Left kidney (tissue), 2 donors: Measurements from ENCODE around the gene ERCC4. TPM values are rescaled to one million over a fixed set of nuclear protein-coding genes. Genes with fewer than 3 reads are reported as not detected.

Experiments
- DNase-seq: peaks from one replicate; pipeline ENCODE4 v3.0.0-alpha.2; 2013
- polyA plus RNA-seq: library from polyadenylated mRNA; unstranded; fragments of 120-200 nt; gene quantifications from one replicate; pipeline ENCODE4 v1.2.1, GENCODE V29; 2013; ENCODE audit not compliant: insufficient read length

ERCC4 gene
- polyA plus RNA-seq, 1 donor, result 21.4 TPM

DNA sequence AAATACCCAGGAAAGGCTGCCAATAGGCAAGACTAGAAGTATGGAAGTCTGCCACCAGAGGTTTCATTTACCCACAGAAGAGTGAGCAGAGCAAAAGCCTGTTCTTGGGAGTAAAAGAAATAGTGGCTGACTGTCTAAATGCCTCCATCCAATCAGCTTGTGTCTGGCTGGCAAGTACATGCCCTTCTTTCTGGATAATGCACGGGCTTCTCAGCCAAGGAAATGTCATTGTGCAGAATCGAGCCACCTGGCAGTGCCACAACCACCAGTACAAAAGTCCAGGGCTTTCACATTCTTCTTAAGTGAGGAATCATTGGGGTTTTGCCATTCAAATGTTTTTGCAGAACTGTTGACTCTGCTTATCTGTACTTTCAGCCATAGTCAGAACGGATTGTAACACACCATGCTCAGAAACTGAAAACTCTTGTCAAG, 10.1 kb upstream of the ERCC4 start:
- DNase-seq, result no peak

DNA sequence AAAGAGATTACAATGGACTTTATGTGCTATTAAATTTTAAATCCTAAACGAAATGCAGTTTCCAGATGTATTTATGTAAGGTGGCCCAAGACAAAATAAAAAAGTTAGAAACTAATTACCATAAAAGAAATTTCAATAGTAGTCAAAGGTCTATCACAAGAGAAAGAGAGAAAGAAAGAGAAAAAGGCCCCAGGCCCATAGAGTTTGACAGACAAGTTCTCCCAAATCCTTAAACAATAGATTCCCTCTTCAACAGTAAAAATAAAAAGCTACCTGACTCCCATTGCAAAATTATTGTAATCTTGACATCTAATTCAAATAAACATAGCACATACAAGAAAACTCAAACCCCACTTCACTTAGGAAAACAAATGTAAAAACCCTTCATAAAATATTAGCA, 8.6 kb upstream of the ERCC4 start:
- no peak for DNase-seq

DNA sequence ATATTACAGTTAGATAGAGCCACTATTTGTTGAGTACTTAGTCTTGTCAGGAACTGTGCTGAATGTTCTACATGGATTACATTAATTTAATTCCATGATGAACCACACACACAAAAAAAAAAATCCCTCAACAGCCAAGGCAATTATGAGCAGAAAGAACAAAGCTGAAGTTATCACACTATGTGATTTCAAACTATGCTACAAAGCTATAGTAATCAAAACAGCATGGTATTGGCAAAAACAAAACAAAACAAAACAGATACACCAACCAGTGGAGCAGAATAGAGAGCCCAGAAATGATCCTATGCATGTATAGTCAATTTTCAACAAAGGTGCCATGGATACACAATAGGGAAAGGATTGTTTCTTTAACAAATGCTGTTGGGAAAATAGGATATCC, 8.1 kb upstream of the ERCC4 start:
- no peak for DNase-seq

DNA sequence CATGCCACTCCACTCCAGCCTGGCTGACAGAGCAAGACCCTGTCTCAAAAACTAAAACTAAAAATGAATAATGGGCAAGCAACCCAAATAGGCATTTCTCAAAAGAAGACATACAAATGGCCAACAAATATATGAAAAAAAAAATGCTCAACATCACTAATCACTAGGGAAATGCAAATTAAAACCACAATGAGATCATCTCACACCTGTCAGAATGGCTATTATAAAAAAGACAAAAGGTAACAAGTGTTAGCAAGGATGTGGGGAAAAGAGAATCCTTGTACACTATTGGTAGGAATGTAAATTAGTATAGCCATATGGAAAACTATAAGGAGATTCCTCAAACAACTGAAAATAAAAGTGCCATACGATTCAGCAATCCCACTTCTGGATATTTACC, 7.1 kb upstream of the ERCC4 start:
- no peak for DNase-seq

DNA sequence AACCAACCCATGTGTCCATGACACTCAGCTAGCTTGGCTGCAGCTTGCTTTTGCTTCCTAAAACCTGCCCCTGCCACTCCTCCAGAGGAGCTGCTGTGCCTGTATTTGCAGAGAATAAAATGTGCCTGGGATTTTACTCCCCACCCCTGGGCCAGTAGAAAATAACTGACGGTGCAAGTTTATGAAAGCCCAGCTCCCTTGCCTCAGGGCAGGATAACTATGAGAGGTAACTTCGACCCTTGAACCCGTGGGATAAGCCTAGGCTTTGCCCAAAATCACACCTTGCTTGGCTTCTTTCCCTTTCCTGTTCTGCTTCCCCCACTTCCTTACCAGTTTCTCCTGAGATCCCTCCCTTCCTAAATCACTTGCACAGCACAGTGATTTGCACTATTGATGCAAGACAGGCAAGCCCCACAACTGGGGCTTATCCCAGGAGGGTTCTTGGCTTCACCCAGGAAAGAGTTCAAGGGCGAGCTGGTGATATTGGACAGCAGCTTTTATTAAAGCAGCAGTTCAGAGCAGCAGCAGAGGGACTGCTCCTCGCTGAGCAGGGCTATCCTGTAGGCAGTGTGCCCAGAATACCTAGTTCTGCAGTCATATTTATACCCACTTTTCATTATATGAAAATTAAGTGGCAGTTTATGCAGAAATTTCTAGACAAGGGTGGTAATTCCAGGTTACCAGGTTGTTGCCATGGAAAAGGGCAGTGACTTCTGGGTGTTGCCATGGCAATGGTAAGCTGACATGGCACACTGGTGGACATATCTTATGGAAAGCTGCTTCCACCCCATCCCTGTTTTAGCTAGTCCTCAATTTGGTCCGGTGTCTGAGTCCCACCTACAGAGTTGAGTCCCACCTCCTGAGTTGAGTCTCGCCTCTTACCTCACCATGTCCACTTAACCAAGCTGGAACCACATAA, 6.3 kb upstream of the ERCC4 start:
- no peak for DNase-seq

DNA sequence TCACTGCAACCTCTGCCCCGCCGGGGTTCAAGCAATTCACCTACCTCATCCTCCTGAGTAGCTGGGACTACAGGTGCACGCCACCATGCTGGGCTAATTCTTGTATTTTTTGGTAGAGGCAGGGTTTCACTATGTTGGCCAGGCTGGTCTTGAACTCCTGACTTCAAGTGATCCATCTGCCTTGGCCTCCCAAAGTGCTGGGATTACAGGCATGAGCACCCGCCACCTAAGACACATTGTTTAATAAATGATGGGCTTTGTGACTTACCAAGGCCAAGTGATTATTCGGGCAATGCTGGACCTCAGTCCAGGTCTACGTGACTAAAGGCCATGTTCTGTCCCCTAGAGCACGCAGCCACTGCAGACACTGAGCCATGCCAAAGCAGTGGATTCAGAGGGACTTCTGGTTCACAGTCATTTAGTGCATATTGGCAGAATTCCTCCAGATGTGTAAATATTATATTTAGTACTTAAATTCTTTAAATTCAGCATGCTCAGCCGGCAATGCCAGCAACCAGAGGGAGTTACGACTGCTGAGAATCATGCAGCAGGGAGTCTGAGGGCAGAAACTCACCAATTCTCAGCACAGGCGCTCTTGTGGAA, 4.8 kb upstream of the ERCC4 start:
- DNase-seq, result no peak

DNA sequence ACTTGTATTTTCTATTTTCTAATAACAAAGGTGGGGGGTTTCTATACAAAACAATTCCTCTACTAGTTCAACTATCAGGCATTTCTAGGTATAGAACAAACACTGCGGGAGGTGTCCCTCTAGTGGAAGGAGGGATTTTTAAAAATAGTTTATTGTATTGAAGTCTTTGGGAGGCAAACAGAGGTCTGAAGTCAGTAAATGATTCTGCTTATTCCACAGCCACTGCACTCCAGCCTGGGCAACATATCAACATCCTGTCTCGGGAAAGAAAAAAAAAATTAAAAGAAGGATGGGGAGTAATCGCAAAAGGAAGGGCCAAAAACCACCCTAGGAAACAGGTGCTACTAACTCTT, 648 bp upstream of the ERCC4 start:
- DNase-seq, result peak; percentile 37

DNA sequence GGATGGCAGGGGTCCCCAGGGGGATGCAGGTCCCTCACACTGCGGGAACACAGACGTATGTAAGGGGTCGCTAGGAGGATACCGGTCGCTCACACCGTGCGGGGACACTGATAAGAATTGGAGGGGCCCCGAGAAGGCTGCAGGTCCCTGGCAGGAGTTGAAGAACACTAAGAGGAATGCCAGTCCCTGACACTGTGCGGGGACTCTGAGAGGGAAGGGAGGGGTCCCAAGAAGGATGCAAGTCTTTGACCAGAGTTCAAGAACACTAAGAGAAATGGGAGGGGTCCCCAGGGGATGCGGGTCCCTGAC, 510 bp downstream of the ERCC4 start:
- DNase-seq, result no peak

DNA sequence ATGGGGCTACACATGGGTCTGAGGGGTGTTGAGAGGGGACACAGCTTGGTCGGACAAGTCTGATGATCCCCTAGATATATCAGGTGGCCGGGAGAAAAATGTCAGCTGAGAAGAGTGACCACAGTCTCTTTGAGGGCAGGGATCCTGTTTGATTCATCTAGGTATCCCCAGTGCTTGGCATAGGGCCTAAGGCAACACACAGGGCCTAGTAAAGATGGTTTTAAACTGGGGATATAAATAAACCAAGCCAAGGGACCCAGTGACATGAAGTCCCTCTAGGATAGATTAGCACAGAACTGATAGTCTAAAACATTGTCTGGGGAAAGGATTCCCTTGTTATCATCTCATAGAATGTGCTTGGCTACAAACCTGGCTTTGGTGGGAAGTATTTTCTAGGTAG, 1.4 kb downstream of the ERCC4 start:
- DNase-seq, result no peak

DNA sequence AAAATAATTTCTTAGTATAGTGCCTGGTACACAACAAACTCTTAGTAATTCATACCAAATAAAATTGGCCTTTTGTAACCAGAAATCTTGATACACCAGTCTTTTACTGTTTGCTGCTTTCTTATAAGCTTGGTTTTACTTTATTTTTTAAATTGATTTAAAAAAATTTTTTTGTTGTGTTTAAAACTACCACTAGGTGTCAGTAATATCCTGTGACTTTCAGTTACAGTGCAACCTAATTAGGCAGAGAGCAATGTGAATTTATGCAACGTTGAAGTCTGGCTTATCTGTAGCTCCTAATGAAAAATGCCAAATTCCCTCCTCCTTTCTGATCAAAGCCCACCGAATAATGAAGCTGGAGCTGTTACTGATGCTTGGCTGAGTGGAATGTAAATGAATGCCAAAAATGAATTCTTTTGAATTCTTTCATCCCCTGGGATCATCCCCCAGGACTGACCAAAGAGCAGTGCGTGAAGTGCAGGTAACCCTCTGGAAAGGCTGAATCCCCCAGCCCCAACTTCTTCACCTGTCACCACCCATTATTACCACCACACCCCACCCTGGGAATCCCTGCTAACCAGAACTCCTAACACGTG, 3.8 kb downstream of the ERCC4 start:
- DNase-seq, result peak; percentile 46

DNA sequence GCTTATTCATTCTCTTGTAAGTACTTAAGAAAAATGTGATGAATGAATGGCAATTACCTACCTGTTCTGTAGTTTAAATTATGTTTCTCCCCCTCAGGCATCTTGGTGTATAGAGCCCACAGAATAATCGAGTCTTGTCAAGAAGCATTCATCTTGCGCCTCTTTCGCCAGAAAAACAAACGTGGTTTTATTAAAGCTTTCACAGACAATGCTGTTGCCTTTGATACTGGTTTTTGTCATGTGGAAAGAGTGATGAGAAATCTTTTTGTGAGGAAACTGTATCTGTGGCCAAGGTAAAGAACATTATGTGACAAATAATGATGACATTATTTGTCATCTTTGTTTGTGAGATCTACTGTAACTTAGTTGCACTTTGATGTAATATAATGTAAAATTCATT, 6.5 kb downstream of the ERCC4 start:
- DNase-seq, result no peak

DNA sequence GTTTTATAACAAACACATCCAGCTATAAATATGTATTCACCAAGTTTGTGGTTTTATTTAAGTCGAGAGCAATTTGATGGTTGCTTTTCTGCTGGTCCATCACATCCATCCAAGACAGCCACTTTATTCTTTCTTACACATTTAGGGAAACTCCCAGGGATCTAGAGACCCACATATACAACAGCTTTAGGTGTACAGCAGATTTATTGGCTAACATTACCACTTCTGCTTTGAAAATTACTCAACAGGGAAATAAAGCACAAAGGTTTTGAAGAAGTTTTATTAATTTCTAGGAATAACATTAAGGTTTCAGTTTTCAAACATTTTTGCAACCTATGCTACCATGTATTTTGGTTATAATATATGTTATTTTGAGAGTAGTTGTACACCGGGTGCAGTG, 6.9 kb downstream of the ERCC4 start:
- DNase-seq, result no peak

DNA sequence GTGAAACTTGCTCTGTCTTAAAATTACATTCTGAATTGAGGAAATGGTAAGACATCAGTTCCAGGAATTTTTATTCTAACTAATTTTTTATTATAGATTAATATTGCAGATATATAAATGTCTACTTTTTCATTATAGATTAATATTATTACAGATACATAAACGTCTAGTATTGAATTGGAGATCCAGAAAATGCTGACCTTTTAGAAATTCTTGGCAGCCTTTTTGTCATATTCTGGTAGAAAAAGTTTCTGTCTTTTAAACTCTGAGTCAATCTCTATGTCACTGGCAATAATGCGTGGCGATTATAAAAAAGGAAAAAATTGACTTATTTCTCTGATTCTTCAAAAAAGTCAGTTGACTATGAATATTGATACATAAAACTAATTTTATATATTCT, 8.7 kb downstream of the ERCC4 start:
- no peak for DNase-seq

DNA sequence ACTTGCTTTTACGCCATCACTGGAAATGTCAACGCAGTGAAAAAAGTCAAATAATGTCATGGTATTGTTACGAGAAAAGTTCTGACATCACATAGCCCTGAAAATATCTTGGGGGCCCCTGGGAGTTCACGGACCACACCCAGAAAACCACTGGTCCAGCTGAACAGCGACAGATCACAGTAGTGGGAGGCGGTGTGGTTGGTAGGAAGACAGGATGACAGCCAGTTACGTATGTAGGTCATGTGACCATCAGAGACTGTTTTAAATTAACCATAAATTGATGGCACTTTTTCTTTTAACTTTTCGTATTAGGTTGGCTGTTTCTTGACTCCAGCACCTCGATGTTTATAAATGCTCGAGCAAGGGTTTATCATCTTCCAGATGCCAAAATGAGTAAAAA, 11.9 kb downstream of the ERCC4 start:
- DNase-seq, result no peak

DNA sequence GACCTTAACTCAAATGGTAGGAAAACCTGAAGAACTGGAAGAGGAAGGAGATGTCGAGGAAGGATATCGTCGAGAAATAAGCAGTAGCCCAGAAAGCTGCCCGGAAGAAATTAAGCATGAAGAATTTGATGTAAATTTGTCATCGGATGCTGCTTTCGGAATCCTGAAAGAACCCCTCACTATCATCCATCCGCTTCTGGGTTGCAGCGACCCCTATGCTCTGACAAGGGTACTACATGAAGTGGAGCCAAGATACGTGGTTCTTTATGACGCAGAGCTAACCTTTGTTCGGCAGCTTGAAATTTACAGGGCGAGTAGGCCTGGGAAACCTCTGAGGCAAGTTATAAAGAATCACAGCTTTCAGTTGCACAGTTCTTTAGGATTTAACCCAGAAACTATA, 15.5 kb downstream of the ERCC4 start:
- DNase-seq, result no peak

DNA sequence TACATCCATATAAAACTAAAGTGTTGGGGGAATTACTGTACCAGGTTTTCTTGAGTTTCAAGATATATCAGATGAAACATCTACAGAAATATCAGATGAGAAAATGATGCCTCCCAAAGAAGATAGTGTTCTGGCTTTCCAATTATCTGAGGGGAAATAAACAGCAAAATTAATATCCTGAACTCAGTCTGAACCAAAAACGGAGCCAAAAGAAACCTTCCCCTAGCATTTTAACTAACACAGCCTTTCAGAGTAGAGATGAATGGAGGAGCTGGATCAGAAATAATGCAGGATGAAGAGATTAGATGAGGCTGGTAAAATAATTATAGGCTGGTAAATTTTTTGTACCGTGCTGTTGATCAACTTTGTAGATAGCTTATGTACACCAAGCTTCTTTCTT, 16.2 kb downstream of the ERCC4 start:
- DNase-seq, result no peak

DNA sequence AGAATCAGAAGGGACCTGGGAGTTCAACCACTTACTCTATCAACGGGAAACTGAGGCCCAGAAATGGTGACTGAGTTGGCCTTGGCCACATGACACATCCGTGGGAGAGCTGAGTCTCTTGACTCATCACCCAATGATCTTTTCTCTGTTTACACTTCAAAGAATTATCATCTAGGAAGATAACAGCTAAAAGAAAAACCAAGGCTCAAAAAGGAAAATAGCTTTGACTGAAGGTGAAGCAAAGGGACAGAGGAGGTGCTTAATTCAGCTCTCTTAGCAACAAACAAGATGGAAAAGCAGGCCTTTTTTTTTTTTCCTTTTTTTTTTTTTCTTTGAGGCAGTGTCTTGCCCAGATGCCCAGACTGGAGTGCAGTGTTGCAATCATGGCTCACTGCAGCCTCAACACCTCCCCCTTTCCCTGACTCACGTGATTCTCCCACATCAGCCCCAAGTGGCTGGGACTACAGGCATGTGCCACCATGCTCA, 16.7 kb downstream of the ERCC4 start:
- DNase-seq, result no peak

DNA sequence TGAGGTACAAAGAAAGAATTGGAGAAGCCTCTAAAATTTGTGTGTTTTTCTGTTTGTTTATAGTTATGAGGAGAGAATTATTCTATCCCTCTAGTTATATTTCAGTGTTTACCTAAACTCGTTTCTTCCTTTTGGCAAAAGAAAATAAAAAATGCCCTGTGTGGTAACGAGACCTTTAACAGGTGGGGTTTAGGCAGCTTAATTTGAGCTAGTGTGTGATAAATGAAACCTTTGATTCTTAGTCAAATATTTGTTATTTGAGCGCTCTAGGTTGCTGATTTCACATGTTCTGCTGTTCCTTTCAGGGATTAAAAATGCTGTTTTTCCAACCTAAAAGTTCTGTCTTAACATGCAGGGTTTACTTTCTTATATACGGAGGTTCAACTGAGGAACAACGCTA, 17.5 kb downstream of the ERCC4 start:
- no peak for DNase-seq

DNA sequence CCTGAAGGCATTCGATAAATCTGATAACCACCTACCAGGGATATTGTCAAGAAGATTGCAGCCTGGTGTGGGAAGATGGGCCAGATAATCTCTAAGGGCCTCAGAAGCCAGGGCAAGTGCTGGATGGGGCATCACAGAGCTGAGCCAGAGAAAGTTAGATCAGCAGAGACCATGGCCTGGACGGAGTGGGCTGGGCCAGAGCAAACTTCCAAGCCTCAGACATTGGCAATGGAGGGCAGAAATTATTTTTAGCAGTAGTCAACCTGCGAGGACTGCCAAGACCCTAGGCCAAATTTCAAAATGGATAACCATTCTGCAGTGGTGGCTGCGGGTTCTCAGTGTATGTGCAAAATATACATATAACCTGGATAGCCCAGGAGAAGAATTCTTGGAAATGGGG, 18.5 kb downstream of the ERCC4 start:
- DNase-seq, result no peak

DNA sequence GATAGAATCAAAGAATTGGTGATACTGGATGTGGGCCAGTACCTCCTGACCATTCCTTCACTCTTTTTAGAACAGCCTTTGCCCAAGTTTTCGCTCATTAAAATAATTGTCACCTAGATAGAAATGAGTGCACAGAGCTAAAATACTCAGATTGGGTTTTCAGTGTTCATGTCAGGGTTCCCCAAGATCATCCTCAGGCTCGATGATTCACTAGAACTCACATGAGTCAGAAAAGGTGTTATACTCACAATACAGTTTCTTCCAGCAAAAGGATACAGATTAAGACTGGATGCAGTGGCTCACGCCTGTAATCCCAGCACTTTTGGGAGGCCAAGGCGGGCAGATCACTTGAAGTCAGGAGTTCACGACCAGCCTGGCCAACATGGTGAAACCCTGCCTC, 19.9 kb downstream of the ERCC4 start:
- no peak for DNase-seq

DNA sequence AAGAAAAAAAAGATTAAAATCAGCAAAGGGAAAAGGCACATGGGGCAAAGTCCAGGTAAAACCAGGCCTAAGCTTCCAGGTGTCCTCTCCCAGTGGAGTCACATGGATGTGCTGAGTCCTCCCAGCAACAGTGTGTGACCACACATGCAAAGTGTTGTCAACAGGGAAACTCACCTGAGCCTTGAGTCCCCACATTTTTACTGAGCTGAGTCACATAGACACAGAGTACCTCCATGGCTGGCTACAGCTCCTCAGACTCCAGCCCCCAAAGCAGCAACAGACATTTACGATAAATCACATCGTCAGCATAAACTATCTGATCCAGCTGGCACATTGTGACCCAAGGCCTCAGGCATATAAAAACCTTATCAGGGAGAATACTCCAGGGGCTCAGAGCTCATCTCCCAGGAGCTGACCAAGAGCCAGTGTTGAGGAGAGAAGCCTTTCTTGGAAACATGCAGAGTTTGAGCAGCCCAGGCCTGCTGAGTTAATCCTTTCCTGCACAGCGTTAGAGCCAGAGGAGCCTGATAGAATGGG, 20.5 kb downstream of the ERCC4 start:
- DNase-seq, result no peak

DNA sequence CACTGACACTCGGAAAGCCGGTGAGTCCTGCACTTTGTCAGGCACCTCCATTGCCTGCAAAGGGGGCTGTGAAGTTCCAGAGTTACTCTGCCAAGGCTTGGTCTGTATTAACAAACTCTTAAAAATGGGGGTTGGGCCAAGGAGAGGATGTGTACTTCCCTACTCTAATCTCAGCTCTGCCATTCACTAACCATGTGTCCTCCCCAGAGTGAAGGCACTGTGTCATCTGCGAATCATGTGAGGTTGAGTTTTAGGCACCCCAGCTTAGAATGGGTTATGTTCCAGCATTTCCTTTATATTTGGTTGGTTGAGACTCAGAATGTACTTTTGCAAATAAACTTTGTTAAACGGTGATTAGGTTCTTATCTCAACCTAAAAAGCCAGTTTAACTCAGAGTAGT, 24.9 kb downstream of the ERCC4 start:
- DNase-seq, result no peak

DNA sequence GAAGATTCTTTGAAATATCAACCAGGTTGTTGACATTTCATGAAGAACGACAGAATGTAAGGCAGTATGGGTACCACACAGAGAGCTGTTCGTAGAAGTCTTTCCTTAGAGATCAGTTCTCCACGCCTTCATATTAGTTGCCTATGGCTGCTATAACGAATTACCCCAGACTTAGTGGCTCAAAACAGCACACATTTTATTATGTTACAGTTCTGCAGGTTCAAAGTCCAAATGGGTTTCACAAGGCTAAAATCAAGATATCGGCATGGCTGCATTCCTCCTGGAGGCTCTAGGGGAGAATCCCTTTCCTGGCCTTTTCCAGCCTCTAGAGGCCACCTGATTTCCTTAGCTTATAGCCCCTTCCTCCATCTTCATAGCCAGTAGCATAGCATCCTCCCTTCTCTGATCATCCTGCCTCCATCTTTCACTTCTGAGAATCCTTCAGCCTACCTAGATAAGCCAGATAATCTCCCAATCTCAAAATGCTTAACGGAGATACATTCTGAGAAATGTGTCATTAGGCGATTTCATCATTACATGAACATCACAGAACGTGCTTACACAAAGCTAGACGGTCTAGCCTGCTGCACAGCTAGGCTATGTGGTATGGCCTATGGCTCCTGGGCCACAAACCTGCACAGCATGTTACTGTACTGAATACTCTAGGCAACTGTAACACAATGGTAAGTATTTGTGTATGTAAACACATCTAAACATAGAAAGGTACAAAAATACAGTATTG, 26.0 kb downstream of the ERCC4 start:
- DNase-seq, result no peak
